ENCODE results near the gene LPP. TPM values are rescaled to one million over a fixed set of nuclear protein-coding genes. Genes with fewer than 3 reads are reported as not detected.

The LPP gene
- total and polyA plus RNA-seq, 9 of the 15 experiments (the other 6 are each of a cell fraction or from before 2014, with no cell fraction given), result 0.07 to 0.18 TPM; not detected in 7

DNA sequence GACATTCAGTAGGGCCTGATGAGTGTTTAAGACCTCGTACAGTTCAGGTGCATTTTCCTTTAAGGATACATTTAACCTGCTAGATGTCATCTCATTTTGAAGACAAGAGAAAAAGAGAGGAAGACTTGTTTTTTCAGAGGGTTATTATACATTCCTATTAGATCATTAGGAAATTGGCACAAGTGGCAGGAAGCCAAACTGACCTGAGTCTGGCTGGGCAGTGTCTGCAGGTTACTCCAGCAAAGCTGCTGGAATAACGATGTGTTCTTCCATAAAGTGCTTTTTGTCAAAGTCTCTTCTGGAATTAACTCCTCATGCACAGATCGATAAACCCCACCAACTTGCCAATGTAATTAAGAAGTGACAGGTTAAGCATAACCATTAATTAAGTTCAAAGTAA, 621.5 kb downstream of the LPP start:
- TF ChIP-seq EP300 (IDR thresholded peaks at IDR 0.05; ENCODE audit: low read length), result no peak
- TF ChIP-seq, protein P1, sequence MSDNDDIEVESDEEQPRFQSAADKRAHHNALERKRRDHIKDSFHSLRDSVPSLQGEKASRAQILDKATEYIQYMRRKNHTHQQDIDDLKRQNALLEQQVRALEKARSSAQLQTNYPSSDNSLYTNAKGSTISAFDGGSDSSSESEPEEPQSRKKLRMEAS (CRISPR knock-in tag; IDR thresholded peaks at IDR 0.05), result no peak
- no peak for TF ChIP-seq ZNF274 (IDR thresholded peaks at IDR 0.05; ENCODE audit: borderline replicate concordance, low read depth, low read length)
- no peak for TF ChIP-seq ZFP30 (CRISPR knock-in tag; IDR thresholded peaks at IDR 0.05; ENCODE audit: borderline replicate concordance)
- no peak for TF ChIP-seq SNIP1 (IDR thresholded peaks at IDR 0.05; ENCODE audit: low read depth)
- TF ChIP-seq GATA2 (CRISPR knock-in tag; IDR thresholded peaks at IDR 0.05), result no peak
- TF ChIP-seq TCF7 (IDR thresholded peaks at IDR 0.05; ENCODE audit: borderline replicate concordance), result no peak
- no peak for TF ChIP-seq ZNF639 (CRISPR knock-in tag; conservative IDR thresholded peaks at IDR 0.05 in 1 of 2, IDR thresholded peaks at IDR 0.05 in 1 of 2)
- no peak for TF ChIP-seq IFI16 (CRISPR knock-in tag; IDR thresholded peaks at IDR 0.05)
- TF ChIP-seq NCOA1 (IDR thresholded peaks at IDR 0.05; ENCODE audit: low read depth), result no peak
- no peak for DNase-seq (ENCODE audit: extremely low read depth in 1 of 4, low spot score in 3 of 4)
- no peaks in the 10 kb centered on the region for H3K9me1 ChIP-seq (ENCODE audit: control insufficient read depth, insufficient read depth, low read length)
- no TSS peak for BruUV-seq (replicated peaks)
- H3K9me3 ChIP-seq (replicated peaks; ENCODE audit: control insufficient read depth, insufficient read depth, low read depth, low read length), result no peaks in the 10 kb centered on the region
- H2AFZ ChIP-seq (ENCODE audit: low read depth, low read length), result no peak overlapping the region
- in situ Hi-C loops (cut with MboI), result no loop called here
- intact Hi-C loops (cut with micrococcal nuclease), result no loop called here
- H3K4me3 ChIP-seq, result no peak overlapping the region
- H4K20me1 ChIP-seq (replicated peaks; ENCODE audit: control insufficient read depth, insufficient read depth, low read length), result no peaks in the 10 kb centered on the region
- CTCF ChIA-PET (ENCODE audit: low intra/inter-chr PET ratio), result no interaction called here
- no peak overlapping the region for H3K4me2 ChIP-seq (ENCODE audit: insufficient read depth, low read length)
- POLR2A ChIA-PET, result no interaction called here
- 0% methylated on average over 3 of the region's 3 CpGs for WGBS (ENCODE audit: insufficient coverage, low coverage, missing lambda C conversion rate)
- no peak overlapping the region for H3K9ac ChIP-seq (ENCODE audit: insufficient read depth in 1 of 2, low read depth in 2 of 2, low read length in 2 of 2)
- H3K79me2 ChIP-seq (ENCODE audit: control insufficient read depth, insufficient read depth, low read length), result no peaks in the 10 kb centered on the region
- no peak overlapping the region for H3K27ac ChIP-seq (ENCODE audit: extremely low read depth, low read depth, low read length)
- H3K4me1 ChIP-seq (replicated peaks in 1 of 2; ENCODE audit: control insufficient read depth in 2 of 2, insufficient read depth in 2 of 2, low read length in 2 of 2), result no peaks in the 10 kb centered on the region
- no peak for FAIRE-seq
- H3K36me3 ChIP-seq (ENCODE audit: control insufficient read depth, insufficient read depth, low read length), result no peaks in the 10 kb centered on the region
- no peak for ATAC-seq
- no peaks in the 10 kb centered on the region for H3K27me3 ChIP-seq (ENCODE audit: control insufficient read depth in 2 of 2, insufficient read depth in 2 of 2, low read length in 2 of 2)

Data from K562 (cell line).